H9 (cell line): Measurements from ENCODE around the gene SLC9A6. TPM values are rescaled to one million over a fixed set of nuclear protein-coding genes. Genes with fewer than 3 reads are reported as not detected.

Experiments
- DNase-seq: peaks from one replicate; pipeline ENCODE4 v3.0.0-alpha.2; 2017
- H2AFZ ChIP-seq: one replicate; pipeline ENCODE4 v1.6.1; 2013; ENCODE audit warnings: mild to moderate bottlenecking, low read length, control low read depth, moderate library complexity
- H2AK5ac ChIP-seq: 2 replicates; pipeline ENCODE4 v1.6.1; 2013; ENCODE audit warnings: low read length, control low read depth, mixed read lengths; ENCODE audit not compliant: insufficient read length
- H2BK120ac ChIP-seq: one replicate; pipeline ENCODE4 v1.6.1; 2013; ENCODE audit warnings: low read depth, mild to moderate bottlenecking, low read length, control low read depth, inconsistent platforms; ENCODE audit not compliant: poor library complexity, severe bottlenecking
- H2BK12ac ChIP-seq: 2 replicates; pipeline ENCODE4 v1.6.1; 2013; ENCODE audit warnings: low read length, control low read depth, mixed read lengths, low read depth; ENCODE audit not compliant: insufficient read length
- H2BK15ac ChIP-seq: 2 replicates; pipeline ENCODE4 v1.6.1; 2013; ENCODE audit warnings: low read depth, low read length, control low read depth
- H2BK20ac ChIP-seq: one replicate; pipeline ENCODE4 v1.6.1; 2013; ENCODE audit warnings: low read depth, mild to moderate bottlenecking, low read length, control low read depth, inconsistent platforms; ENCODE audit not compliant: poor library complexity, severe bottlenecking
- H2BK5ac ChIP-seq: 2 replicates; pipeline ENCODE4 v1.6.1; 2013; ENCODE audit warnings: low read length, control low read depth, mixed read lengths; ENCODE audit not compliant: insufficient read length
- H3K14ac ChIP-seq: 2 replicates; pipeline ENCODE4 v1.6.1; 2013; ENCODE audit warnings: low read length, control low read depth; ENCODE audit not compliant: insufficient read depth
- H3K18ac ChIP-seq: 2 replicates; pipeline ENCODE4 v1.6.1; 2013; ENCODE audit warnings: low read depth, mild to moderate bottlenecking, mixed read lengths, low read length, control low read depth; ENCODE audit not compliant: insufficient read length
- H3K23ac ChIP-seq: 2 replicates; pipeline ENCODE4 v1.6.1; 2013; ENCODE audit warnings: low read length, control low read depth, mixed read lengths, low read depth; ENCODE audit not compliant: insufficient read length
- H3K23me2 ChIP-seq: 2 replicates; pipeline ENCODE4 v1.6.1; 2013; ENCODE audit warnings: low read depth, mild to moderate bottlenecking, mixed read lengths, low read length, control low read depth; ENCODE audit not compliant: insufficient read length, poor library complexity, severe bottlenecking
- H3K27ac ChIP-seq: 2 replicates; pipeline ENCODE4 v1.5.1; 2013; ENCODE audit warnings: low read length, control low read depth, mixed read lengths, low read depth; ENCODE audit not compliant: insufficient read length
- H3K27me3 ChIP-seq: 2 replicates; pipeline ENCODE4 v1.6.1; 2013; ENCODE audit warnings: low read length, control low read depth, inconsistent platforms; ENCODE audit not compliant: insufficient read depth
- H3K4ac ChIP-seq: 2 replicates; pipeline ENCODE4 v1.6.1; 2013; ENCODE audit warnings: low read depth, mild to moderate bottlenecking, control low read depth, inconsistent platforms, low read length, moderate library complexity
- H3K4me1 ChIP-seq: 2 replicates; pipeline ENCODE4 v1.6.1; 2013; ENCODE audit warnings: low read length, control low read depth, inconsistent platforms; ENCODE audit not compliant: insufficient read depth
- H3K4me2 ChIP-seq: 2 replicates; pipeline ENCODE4 v1.6.1; 2013; ENCODE audit warnings: low read length, control low read depth, mixed read lengths; ENCODE audit not compliant: insufficient read length, insufficient read depth
- H3K56ac ChIP-seq: 2 replicates; pipeline ENCODE4 v1.6.1; 2013; ENCODE audit warnings: low read depth, mild to moderate bottlenecking, mixed read lengths, low read length, control low read depth; ENCODE audit not compliant: insufficient read length
- H3K79me1 ChIP-seq: 2 replicates; pipeline ENCODE4 v1.6.1; 2013; ENCODE audit warnings: low read depth, mild to moderate bottlenecking, moderate library complexity, low read length, control low read depth, inconsistent platforms; ENCODE audit not compliant: insufficient read depth, poor library complexity, severe bottlenecking
- H3K79me2 ChIP-seq: 2 replicates; pipeline ENCODE4 v1.6.1; 2013; ENCODE audit warnings: low read length, control low read depth, inconsistent platforms; ENCODE audit not compliant: insufficient read depth
- H3K9ac ChIP-seq: 2 replicates; pipeline ENCODE4 v1.6.1; 2013; ENCODE audit warnings: low read length, control low read depth, mixed read lengths; ENCODE audit not compliant: insufficient read length; ENCODE audit errors: extremely low read depth
- H3K9me3 ChIP-seq: one replicate; pipeline ENCODE4 v1.6.1; 2013; ENCODE audit warnings: low read depth, low read length, inconsistent platforms; ENCODE audit not compliant: control insufficient read depth
- H3T11ph ChIP-seq: one replicate; pipeline ENCODE4 v1.6.1; 2013; ENCODE audit warnings: mild to moderate bottlenecking, low read length, control low read depth, inconsistent platforms
- H4K20me1 ChIP-seq: one replicate; pipeline ENCODE4 v1.6.1; 2013; ENCODE audit not compliant: control insufficient read depth, insufficient read length, insufficient read depth
- H4K5ac ChIP-seq: 2 replicates; pipeline ENCODE4 v1.6.1; 2013; ENCODE audit warnings: low read depth, mild to moderate bottlenecking, mixed read lengths, low read length, control low read depth; ENCODE audit not compliant: insufficient read length
- H4K8ac ChIP-seq: replicated peaks from 2 replicates; pipeline ENCODE4 v1.6.1; 2013; ENCODE audit warnings: low read length, control low read depth, mixed read lengths, low read depth; ENCODE audit not compliant: insufficient read length
- H4K91ac ChIP-seq: 2 replicates; pipeline ENCODE4 v1.6.1; 2013; ENCODE audit warnings: low read depth, mild to moderate bottlenecking, moderate library complexity, mixed read lengths, low read length, control low read depth; ENCODE audit not compliant: insufficient read length
- H3K27ac Mint-ChIP-seq, 3 experiments: 2 replicates in 2 of 3; 3 replicates in 1 of 3; pipeline ENCODE4 v1.8.0; 2020 to 2021; ENCODE audit warnings: mixed read lengths in 3 of 3, mild to moderate bottlenecking in 1 of 3, moderate library complexity in 1 of 3
- H3K27me3 Mint-ChIP-seq: 2 replicates; pipeline ENCODE4 v1.8.0; 2021; ENCODE audit warnings: low read depth, mild to moderate bottlenecking, moderate library complexity, mixed read lengths
- H3K36me3 Mint-ChIP-seq, 3 experiments: 2 replicates in 2 of 3; 3 replicates in 1 of 3; pipeline ENCODE4 v1.8.0; 2020 to 2021; ENCODE audit warnings: low read depth in 3 of 3, mixed read lengths in 3 of 3; ENCODE audit not compliant: insufficient read depth in 1 of 3
- H3K4me1 Mint-ChIP-seq, 2 experiments: 2 replicates each; pipeline ENCODE4 v1.8.0; 2020; ENCODE audit warnings: mixed read lengths in 2 of 2
- H3K4me3 Mint-ChIP-seq, 2 experiments: 2 replicates in 1 of 2; 3 replicates in 1 of 2; pipeline ENCODE4 v1.8.0; 2020 to 2021; ENCODE audit warnings: mild to moderate bottlenecking in 2 of 2, mixed read lengths in 2 of 2, moderate library complexity in 1 of 2
- H3K9me3 Mint-ChIP-seq, 2 experiments: 2 replicates in 1 of 2; 3 replicates in 1 of 2; pipeline ENCODE4 v1.8.0; 2020; ENCODE audit warnings: mild to moderate bottlenecking in 2 of 2, mixed read lengths in 2 of 2, moderate library complexity in 1 of 2
- CTCF ChIP-seq: fragments of 200-600 bp; sonication (generic); conservative IDR thresholded peaks from 3 replicates; pipeline ENCODE4 v1.8.0; 2021; ENCODE audit warnings: antibody characterized with exemption, mild to moderate bottlenecking
- WGBS: extraction: QIAGEN DNeasy Blood & Tissue Kit; methylation state at CpG from one replicate; pipeline ENCODE4 v1.1.7; 2013; ENCODE audit warnings: missing lambda C conversion rate, low lambda C conversion rate, mixed read lengths; ENCODE audit not compliant: insufficient read length; ENCODE audit errors: extremely low coverage; 5-methylcytosine and 5-hydroxymethylcytosine counted together
- long read RNA-seq: library from polyadenylated mRNA; unstranded; transcript quantifications from one replicate; pipeline ENCODE4 v2.0.0, GENCODE V29; 2020
- total RNA-seq: library from RNA; stranded (reverse); gene quantifications from 2 replicates; pipeline ENCODE4 v1.2.1, GENCODE V29; 2021

The SLC9A6 gene
- 12.3 and 12.8 TPM in 2 replicates for total RNA-seq
- long read RNA-seq, full-length matches to known transcripts: 42 of 55 reads
- long read RNA-seq, partial matches to known transcripts: 5 of 55 reads
- long read RNA-seq, other reads (novel, unspliced or antisense): 8 of 55 reads

- H3K23ac ChIP-seq: no peak within 1 kb of the TSS
- no peaks in the 10 kb centered on the region for H4K20me1 ChIP-seq
- Mint-ChIP-seq H3K4me1 (peaks cover 15 to 17% of the 10 kb centered on the region in 2 experiments), H3K27ac (peak within 1 kb of the TSS in 2 of 3 experiments; percentile 66 to 73; a peak in 5 of 7 replicates), H3K27me3 (peaks cover 7% of the 10 kb centered on the region), H3K4me3 (peak within 1 kb of the TSS; percentile 83 to 90), H3K9me3 (peaks cover 60 to 70% of the 10 kb centered on the region in 2 experiments), H3K36me3 (peaks cover 3 to 5% (median 5%) of the 10 kb centered on the region in 3 experiments; a peak in 4 of 7 replicates)
- H3T11ph ChIP-seq: no peak within 1 kb of the TSS
- H4K91ac ChIP-seq: no peak within 1 kb of the TSS
- H3K56ac ChIP-seq: no peak within 1 kb of the TSS
- H2AFZ ChIP-seq: no peak within 1 kb of the TSS
- H2BK12ac ChIP-seq: no peak within 1 kb of the TSS
- no peak for TF ChIP-seq CTCF
- H3K79me2 ChIP-seq: 0 out of 2 replicates have a peak, but pooled peaks cover 2% of the 10 kb centered on the region
- no peak within 1 kb of the TSS for H2BK20ac ChIP-seq
- H3K18ac ChIP-seq: no peak within 1 kb of the TSS
- DNase-seq: peak; percentile 69
- H3K27me3 ChIP-seq: no peaks in the 10 kb centered on the region
- no peak within 1 kb of the TSS for H3K27ac ChIP-seq
- no peak within 1 kb of the TSS for H2BK5ac ChIP-seq
- no peak within 1 kb of the TSS for H3K4ac ChIP-seq
- H3K14ac ChIP-seq: no peak within 1 kb of the TSS
- H2BK120ac ChIP-seq: no peak within 1 kb of the TSS
- no peaks in the 10 kb centered on the region for H3K79me1 ChIP-seq
- H3K4me1 ChIP-seq: no peaks in the 10 kb centered on the region
- H3K9ac ChIP-seq: peak within 1 kb of the TSS; percentile 56
- H2BK15ac ChIP-seq: no peak within 1 kb of the TSS
- H3K9me3 ChIP-seq: peaks cover 47% of the 10 kb centered on the region
- WGBS: no CpG with 5 or more reads among the region's 68 CpGs
- H4K8ac ChIP-seq: no peak within 1 kb of the TSS
- H3K4me2 ChIP-seq: peak within 1 kb of the TSS; percentile 78
- H2AK5ac ChIP-seq: no peak within 1 kb of the TSS
- no peak within 1 kb of the TSS for H4K5ac ChIP-seq
- H3K23me2 ChIP-seq: no peaks in the 10 kb centered on the region
Observed at GRCh38 chrX:135985157-135985972, at the start of gene SLC9A6. Gene SLC9A6, plus strand, starts transcription at chrX:135985435. Its CDS starts 224 bp downstream, at chrX:135985659.
